Measurements from ENCODE around the gene VPS13C. TPM values are rescaled to one million over a fixed set of nuclear protein-coding genes. Genes with fewer than 3 reads are reported as not detected.
"Not testable (repeated sequence)": the region's sequence is repeated elsewhere in the genome, so short reads cannot be mapped to it uniquely, and the experiment has no call there.

The VPS13C gene
- total and polyA plus RNA-seq, 12 donors, result 18.9 to 114 (median 55.2) TPM

- DNase-seq, result no peak
- intact Hi-C loops (cut with DNase I), result no loop called here
- TF ChIP-seq POLR2A (IDR thresholded peaks at IDR 0.05), result no peak
- TF ChIP-seq, protein P1, sequence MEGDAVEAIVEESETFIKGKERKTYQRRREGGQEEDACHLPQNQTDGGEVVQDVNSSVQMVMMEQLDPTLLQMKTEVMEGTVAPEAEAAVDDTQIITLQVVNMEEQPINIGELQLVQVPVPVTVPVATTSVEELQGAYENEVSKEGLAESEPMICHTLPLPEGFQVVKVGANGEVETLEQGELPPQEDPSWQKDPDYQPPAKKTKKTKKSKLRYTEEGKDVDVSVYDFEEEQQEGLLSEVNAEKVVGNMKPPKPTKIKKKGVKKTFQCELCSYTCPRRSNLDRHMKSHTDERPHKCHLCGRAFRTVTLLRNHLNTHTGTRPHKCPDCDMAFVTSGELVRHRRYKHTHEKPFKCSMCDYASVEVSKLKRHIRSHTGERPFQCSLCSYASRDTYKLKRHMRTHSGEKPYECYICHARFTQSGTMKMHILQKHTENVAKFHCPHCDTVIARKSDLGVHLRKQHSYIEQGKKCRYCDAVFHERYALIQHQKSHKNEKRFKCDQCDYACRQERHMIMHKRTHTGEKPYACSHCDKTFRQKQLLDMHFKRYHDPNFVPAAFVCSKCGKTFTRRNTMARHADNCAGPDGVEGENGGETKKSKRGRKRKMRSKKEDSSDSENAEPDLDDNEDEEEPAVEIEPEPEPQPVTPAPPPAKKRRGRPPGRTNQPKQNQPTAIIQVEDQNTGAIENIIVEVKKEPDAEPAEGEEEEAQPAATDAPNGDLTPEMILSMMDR (IDR thresholded peaks at IDR 0.05), result no peak
- H3K27ac ChIP-seq, result no peak overlapping the region
- H3K4me1 ChIP-seq (replicated peaks in 1 of 2), result peaks cover 28 to 35% of the 10 kb centered on the region in 2 donors
- no peaks in the 10 kb centered on the region for H3K27me3 ChIP-seq
- no peak overlapping the region for H3K4me3 ChIP-seq
- 89 to 92% (median 91%) methylated on average over 4 of the region's 4 CpGs for WGBS, 4 donors
- H3K9me3 ChIP-seq (replicated peaks in 1 of 3), result no peaks in the 10 kb centered on the region
- no peaks in the 10 kb centered on the region for H3K36me3 ChIP-seq (replicated peaks in 1 of 2)
Observed at GRCh38 chr15:62051166-62051565, 9.1 kb downstream of the VPS13C start.

- no peak overlapping the region for H3K27ac ChIP-seq
- H3K9me3 ChIP-seq (replicated peaks in 1 of 3), result no peaks in the 10 kb centered on the region
- intact Hi-C loops (cut with DNase I), result no loop called here
- no peaks in the 10 kb centered on the region for H3K27me3 ChIP-seq
- TF ChIP-seq POLR2A (IDR thresholded peaks at IDR 0.05), result no peak
- TF ChIP-seq, protein P1 (IDR thresholded peaks at IDR 0.05), result no peak
- H3K4me3 ChIP-seq, result no peak overlapping the region
- no peaks in the 10 kb centered on the region for H3K36me3 ChIP-seq (replicated peaks in 1 of 2)
- DNase-seq, result no peak
- 96 to 100% (median 98%) methylated on average over 1 of the region's 1 CpG for WGBS, 4 donors
- peaks cover 28 to 45% of the 10 kb centered on the region in 2 donors for H3K4me1 ChIP-seq (replicated peaks in 1 of 2)
Observed at GRCh38 chr15:62050115-62050514, 10.1 kb downstream of the VPS13C start.

- H3K27ac ChIP-seq; H3K36me3 ChIP-seq (replicated peaks in 1 of 2); H3K4me3 ChIP-seq; H3K27me3 ChIP-seq; DNase-seq; H3K9me3 ChIP-seq (replicated peaks in 1 of 3); intact Hi-C loops (cut with DNase I): not testable (repeated sequence)
- WGBS, 4 donors, result 89 to 96% (median 94%) methylated on average over 4 of the region's 4 CpGs
- peaks cover 15 to 33% of the 10 kb centered on the region in 2 donors for H3K4me1 ChIP-seq (replicated peaks in 1 of 2)
Observed at GRCh38 chr15:62048254-62048653, 12.0 kb downstream of the VPS13C start.

- no peak for TF ChIP-seq POLR2A (IDR thresholded peaks at IDR 0.05)
- TF ChIP-seq, protein P1 (IDR thresholded peaks at IDR 0.05), result no peak
- WGBS, 4 donors, result 76 to 81% (median 77%) methylated on average over 2 of the region's 2 CpGs
- H3K4me3 ChIP-seq, result no peak overlapping the region
- no peaks in the 10 kb centered on the region for H3K9me3 ChIP-seq (replicated peaks in 1 of 3)
- H3K36me3 ChIP-seq (replicated peaks in 1 of 2), result no peaks in the 10 kb centered on the region
- intact Hi-C loops (cut with DNase I), result no loop called here
- no peak overlapping the region for H3K27ac ChIP-seq
- H3K27me3 ChIP-seq, result no peaks in the 10 kb centered on the region
- peaks cover 11 to 30% of the 10 kb centered on the region in 2 donors for H3K4me1 ChIP-seq (replicated peaks in 1 of 2)
- DNase-seq, result no peak
Observed at GRCh38 chr15:62047282-62047827, 12.9 kb downstream of the VPS13C start.

DNA sequence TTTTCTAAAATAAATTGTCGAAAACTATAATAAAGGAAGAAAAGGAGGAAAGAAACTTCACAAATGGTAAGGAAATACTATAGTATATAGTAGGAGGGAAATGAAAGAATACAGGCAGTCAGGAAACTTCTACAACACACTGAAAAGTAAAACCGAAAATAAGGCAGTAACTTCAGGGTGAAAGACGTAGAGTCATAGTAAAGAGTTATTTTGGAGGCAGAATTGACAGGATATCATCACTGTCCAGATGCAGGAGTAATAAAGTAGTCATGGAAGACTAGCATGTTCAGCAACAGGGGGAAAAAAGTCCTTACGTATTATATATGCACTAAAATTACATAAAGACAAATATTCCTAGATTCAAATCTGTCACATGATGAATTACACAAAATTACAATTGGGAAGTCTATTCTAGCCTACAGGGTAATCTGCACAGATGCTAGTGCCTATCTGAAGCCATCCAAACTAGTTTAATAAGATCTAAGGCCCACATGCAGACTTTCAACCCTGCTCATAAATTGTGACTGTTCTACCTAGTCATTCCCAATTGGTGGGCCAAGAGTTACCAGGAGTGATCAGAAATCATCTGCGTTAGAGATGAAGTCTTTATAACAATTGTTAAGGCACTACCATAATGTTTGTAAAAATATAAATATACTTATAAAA, 14.0 kb downstream of the VPS13C start:
- 69 to 84% (median 75%) methylated on average over 4 to 5 of the region's 5 CpGs for WGBS, 4 donors
- no peak overlapping the region for H3K27ac ChIP-seq
- no peaks in the 10 kb centered on the region for H3K36me3 ChIP-seq (replicated peaks in 1 of 2)
- peaks cover 0 to 19% of the 10 kb centered on the region in 2 donors for H3K4me1 ChIP-seq (replicated peaks in 1 of 2)
- H3K27me3 ChIP-seq, result no peaks in the 10 kb centered on the region
- no peak overlapping the region for H3K4me3 ChIP-seq
- intact Hi-C loops (cut with DNase I), result no loop called here
- no peak for TF ChIP-seq POLR2A (IDR thresholded peaks at IDR 0.05)
- TF ChIP-seq, protein P1 (IDR thresholded peaks at IDR 0.05), result no peak
- no peaks in the 10 kb centered on the region for H3K9me3 ChIP-seq (replicated peaks in 1 of 3)
- DNase-seq, result no peak
